Endothelial cell of umbilical vein (primary cell): ENCODE results near the gene CNOT6. TPM values are rescaled to one million over a fixed set of nuclear protein-coding genes. Genes with fewer than 3 reads are reported as not detected.

Experiments
- BruUV-seq: library from RNA; stranded (reverse); fragments of 400-500 nt; replicated peaks from 2 replicates; lab custom pipeline; 2021; lab: Mats Ljungman, UMichigan
- CTCF ChIA-PET: fragments of 300-600, 350-600 bp; sonication (Branson Sonifier 250); formaldehyde crosslinking; loops from one replicate; lab custom pipeline; 2021; ENCODE audit warnings: antibody characterized with exemption, inconsistent platforms; lab: Charles Lee
- POLR2A ChIA-PET: fragments of 300-600, 350-600 bp; sonication (Branson Sonifier 250); formaldehyde crosslinking; loops from one replicate; lab custom pipeline; 2021; ENCODE audit warnings: antibody characterized with exemption, inconsistent platforms; lab: Charles Lee
- DNase-seq: peaks from one replicate; pipeline ENCODE4 v3.0.0-alpha.2; 2011; ENCODE audit warnings: low read depth, low spot score
- FAIRE-seq: peaks from 2 replicates; lab custom pipeline; 2011; peaks lifted over from hg19 to GRCh38; lab: Jason Lieb, UNC
- H2AFZ ChIP-seq: 2 replicates; pipeline ENCODE4 v1.6.0; 2012; ENCODE audit warnings: low read depth, low read length, control low read depth, inconsistent platforms
- H3K27ac ChIP-seq: 2 replicates; pipeline ENCODE4 v1.5.1; 2011; ENCODE audit warnings: low read depth, mild to moderate bottlenecking, control low read depth, low read length, moderate library complexity; ENCODE audit not compliant: insufficient read depth
- H3K27me3 ChIP-seq, 2 experiments: 2 replicates each; pipeline versions ENCODE4 v1.6.0 to v1.6.1; 2011; ENCODE audit warnings: low read length in 2 of 2, mixed read lengths in 1 of 2; ENCODE audit not compliant: control insufficient read depth in 2 of 2, insufficient read depth in 2 of 2
- H3K36me3 ChIP-seq, 2 experiments: 2 replicates in 1 of 2; 3 replicates in 1 of 2; pipeline ENCODE4 v1.5.1; 2011; ENCODE audit warnings: low read length in 2 of 2, mild to moderate bottlenecking in 1 of 2, moderate library complexity in 1 of 2; ENCODE audit not compliant: control insufficient read depth in 2 of 2, insufficient read depth in 2 of 2; ENCODE audit errors: extremely low read depth in 1 of 2
- H3K4me1 ChIP-seq: 3 replicates; pipeline ENCODE4 v1.5.1; 2011; ENCODE audit warnings: mild to moderate bottlenecking, low read length; ENCODE audit not compliant: control insufficient read depth, insufficient read depth; ENCODE audit errors: extremely low read depth
- H3K4me2 ChIP-seq: 2 replicates; pipeline ENCODE4 v1.6.1; 2011; ENCODE audit warnings: low read length, control low read depth, mixed read lengths; ENCODE audit not compliant: insufficient read depth
- H3K4me3 ChIP-seq, 3 experiments: fragments of 200-600 bp in 1 of 3; sonication (generic), shearing (Covaris generic) in 1 of 3; replicated peaks in 1 of 3; 2 replicates each; pipeline ENCODE4 v1.5.1; 2011 to 2016; ENCODE audit warnings: control low read depth in 3 of 3, low read length in 3 of 3, mild to moderate bottlenecking in 2 of 3, inconsistent platforms in 1 of 3, low read depth in 1 of 3, moderate library complexity in 1 of 3; ENCODE audit not compliant: insufficient read depth in 1 of 3
- H3K79me2 ChIP-seq: 2 replicates; pipeline ENCODE4 v1.6.0; 2012; ENCODE audit warnings: low read length, inconsistent platforms; ENCODE audit not compliant: control insufficient read depth, insufficient read depth
- H3K9ac ChIP-seq: replicated peaks from 2 replicates; pipeline ENCODE3; 2011; ENCODE audit warnings: low read length, control low read depth; ENCODE audit not compliant: insufficient read depth; ENCODE audit errors: extremely low read depth
- H3K9me1 ChIP-seq: replicated peaks from 3 replicates; pipeline ENCODE4 v1.6.0; 2011; ENCODE audit warnings: mild to moderate bottlenecking, low read length; ENCODE audit not compliant: control insufficient read depth, insufficient read depth; ENCODE audit errors: extremely low read depth
- H3K9me3 ChIP-seq: replicated peaks from 2 replicates; pipeline ENCODE4 v1.5.1; 2012; ENCODE audit warnings: low read length, inconsistent platforms; ENCODE audit not compliant: control insufficient read depth, insufficient read depth
- H4K20me1 ChIP-seq: replicated peaks from 2 replicates; pipeline ENCODE3; 2011; ENCODE audit warnings: mild to moderate bottlenecking, low read length; ENCODE audit not compliant: control insufficient read depth, insufficient read depth; ENCODE audit errors: extremely low read depth
- CTCF ChIP-seq, 2 donors: IDR thresholded peaks; 1 replicate in 1 of 2; 2 replicates in 1 of 2; pipeline ENCODE4 v1.5.1; 2011; ENCODE audit warnings: low read length in 2 of 2, mild to moderate bottlenecking in 2 of 2, moderate library complexity in 2 of 2, control low read depth in 1 of 2, inconsistent platforms in 1 of 2, low read depth in 1 of 2; ENCODE audit not compliant: insufficient read depth in 1 of 2; ENCODE audit errors: extremely low read depth in 1 of 2
- EZH2 ChIP-seq: IDR thresholded peaks from 2 replicates; pipeline ENCODE4 v1.6.1; 2012; ENCODE audit warnings: borderline replicate concordance, low read depth, mild to moderate bottlenecking, moderate library complexity, low read length, inconsistent platforms; ENCODE audit not compliant: severe bottlenecking
- FOS ChIP-seq: IDR thresholded peaks from 2 replicates; pipeline ENCODE4 v1.6.1; 2011; ENCODE audit warnings: mild to moderate bottlenecking, low read length, moderate library complexity, borderline replicate concordance; ENCODE audit not compliant: insufficient read depth
- GATA2 ChIP-seq: IDR thresholded peaks from 2 replicates; pipeline ENCODE4 v1.7.0; 2011; ENCODE audit warnings: low read depth, mild to moderate bottlenecking, moderate library complexity, mixed read lengths, low read length; ENCODE audit not compliant: insufficient read length, insufficient read depth
- JUN ChIP-seq: IDR thresholded peaks from 2 replicates; pipeline ENCODE4 v1.6.1; 2011; ENCODE audit warnings: borderline replicate concordance, low read depth; ENCODE audit not compliant: insufficient read length, insufficient read depth
- MYC ChIP-seq: IDR thresholded peaks from one replicate; pipeline ENCODE4 v1.6.1; 2011; ENCODE audit warnings: mild to moderate bottlenecking, low read depth, low read length
- POLR2A ChIP-seq: IDR thresholded peaks from 2 replicates; pipeline ENCODE4 v1.6.1; 2012; ENCODE audit warnings: low read depth, mild to moderate bottlenecking, control low read depth, low read length
- POLR2AphosphoS5 ChIP-seq: IDR thresholded peaks from 2 replicates; pipeline ENCODE4 v1.6.1; 2012; ENCODE audit warnings: low read depth, mild to moderate bottlenecking, control low read depth, low read length, moderate library complexity; ENCODE audit not compliant: insufficient read depth
- dilution Hi-C: fragments of 300-500 bp; cut with MboI; formaldehyde crosslinking; loops from one replicate; pipeline ENCODE4 v1.15.0; 2019; ENCODE audit warnings: low sequenced_read_pairs; ENCODE audit not compliant: extremely low pct_ligation_motif_present
- intact Hi-C: fragments of 100-400 bp; cut with micrococcal nuclease; formaldehyde crosslinking; loops from one replicate; pipeline ENCODE4 v1.10.0; 2022
- polyA plus RNA-seq, 4 experiments: library from polyadenylated mRNA; depleted of rRNA in 3 of 4; stranded (reverse) in 3 of 4; unstranded in 1 of 4; fragments of >200 nt; gene quantifications; 2 replicates each; pipeline versions ENCODE4 v1.2.1 to v1.2.3, GENCODE V29; 2011 to 2012; ENCODE audit warnings: missing spikeins in 1 of 4
- total RNA-seq: library from RNA; stranded (reverse); gene quantifications from 2 replicates; pipeline ENCODE4 v1.2.3, GENCODE V29; 2021
- TF ChIP-seq, protein P1 (sequence below): IDR thresholded peaks from 2 replicates; pipeline ENCODE4 v1.6.1; 2011; ENCODE audit not compliant: insufficient read depth, insufficient read length

Gene CNOT6
- total and polyA plus RNA-seq, 2 donors (not counting 3 experiments of a cell fraction or from before 2014, with no cell fraction given), result 9.2 to 33.8 TPM

DNA sequence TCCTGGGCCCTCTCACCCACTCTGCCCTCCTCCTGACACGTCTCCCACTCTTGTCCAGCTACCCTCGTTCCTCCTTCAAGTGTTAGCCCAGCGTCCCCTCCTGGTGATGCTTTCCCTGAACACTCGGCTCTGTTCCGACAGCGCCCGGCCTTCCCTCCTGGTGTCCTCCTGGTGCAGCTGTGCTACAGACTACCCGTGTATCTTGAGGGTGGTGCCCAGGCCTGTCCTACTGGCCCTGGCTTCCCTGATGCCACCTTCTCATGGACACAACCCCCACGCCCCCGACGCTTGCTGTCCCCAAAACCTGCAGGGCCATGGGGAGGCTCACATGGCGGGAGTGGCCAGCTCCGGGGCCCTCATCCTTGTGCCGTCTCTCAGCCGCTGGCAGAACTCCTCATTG lies 118.5 kb downstream of the CNOT6 start:
- TF ChIP-seq, protein P1, sequence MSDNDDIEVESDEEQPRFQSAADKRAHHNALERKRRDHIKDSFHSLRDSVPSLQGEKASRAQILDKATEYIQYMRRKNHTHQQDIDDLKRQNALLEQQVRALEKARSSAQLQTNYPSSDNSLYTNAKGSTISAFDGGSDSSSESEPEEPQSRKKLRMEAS, result no peak
- TF ChIP-seq POLR2AphosphoS5 (no peak), CTCF (IDR thresholded peaks at IDR 0.05; ENCODE audit: extremely low read depth in 1 of 2, insufficient read depth in 1 of 2, low read depth in 1 of 2, low read length in 2 of 2) (no peak), GATA2 (no peak), MYC (no peak), POLR2A (no peak), FOS (no peak), EZH2 (no peak), JUN (no peak)
- POLR2A ChIA-PET, result no interaction called here
- no peaks in the 10 kb centered on the region for H3K79me2 ChIP-seq
- no peaks in the 10 kb centered on the region for H4K20me1 ChIP-seq
- no peaks in the 10 kb centered on the region for H3K9me3 ChIP-seq
- CTCF ChIA-PET, result no interaction called here
- H3K4me2 ChIP-seq, result no peak overlapping the region
- H3K4me3 ChIP-seq, result no peak overlapping the region
- no peaks in the 10 kb centered on the region for H3K9me1 ChIP-seq
- dilution Hi-C loops, result no loop called here
- no peak overlapping the region for H3K9ac ChIP-seq
- no peak for DNase-seq
- H3K27ac ChIP-seq, result no peak overlapping the region
- FAIRE-seq, result no peak
- H3K27me3 ChIP-seq, result no peaks in the 10 kb centered on the region
- H3K4me1 ChIP-seq, result no peaks in the 10 kb centered on the region
- H3K36me3 ChIP-seq, result peaks cover 0 to 6% of the 10 kb centered on the region in 2 experiments
- no peak overlapping the region for H2AFZ ChIP-seq
- intact Hi-C loops, result no loop called here
- BruUV-seq, result no TSS peak
